Large intestine (tissue), 3 donors: ENCODE data around the gene RBPJ. TPM values are rescaled to one million over a fixed set of nuclear protein-coding genes. Genes with fewer than 3 reads are reported as not detected.
A peak's percentile ranks its signal among the peaks of the same experiment; 100 is the strongest.

Experiments
- DNase-seq, 2 donors: peaks; one replicate each; pipeline versions ENCODE4 v3.0.0 to v3.0.0-alpha.2; 2013
- H3K27ac ChIP-seq: one replicate; pipeline ENCODE4 v1.5.1; 2013; ENCODE audit warnings: low read length
- H3K27me3 ChIP-seq: 2 replicates; pipeline ENCODE4 v1.6.1; 2013; ENCODE audit warnings: low read length; ENCODE audit not compliant: control insufficient read depth, insufficient read depth
- H3K36me3 ChIP-seq: 2 replicates; pipeline ENCODE4 v1.6.1; 2013; ENCODE audit warnings: low read length; ENCODE audit not compliant: control insufficient read depth, insufficient read depth
- H3K4me1 ChIP-seq: one replicate; pipeline ENCODE4 v1.6.1; 2013; ENCODE audit warnings: low read length; ENCODE audit not compliant: control insufficient read depth, insufficient read depth
- H3K4me3 ChIP-seq: one replicate; pipeline ENCODE4 v1.5.1; 2013; ENCODE audit warnings: low read length
- H3K9me3 ChIP-seq: one replicate; pipeline ENCODE4 v1.6.1; 2013; ENCODE audit warnings: mild to moderate bottlenecking, low read depth, low read length, moderate library complexity; ENCODE audit not compliant: control insufficient read depth
- WGBS: methylation state at CpG from one replicate; pipeline ENCODE4 v1.1.5; 2013; ENCODE audit warnings: low lambda C conversion rate; ENCODE audit not compliant: insufficient coverage; 5-methylcytosine and 5-hydroxymethylcytosine counted together
- polyA plus RNA-seq: library from polyadenylated mRNA; unstranded; fragments of 120-200 nt; gene quantifications from one replicate; pipeline ENCODE4 v1.2.1, GENCODE V29; 2013

RBPJ gene
- polyA plus RNA-seq, 1 donor: 64.3 TPM

GRCh38 chr4:26433556-26433955 lies 112.7 kb downstream of the RBPJ start:
- H3K27ac ChIP-seq: no peak overlapping the region

GRCh38 chr4:26434030-26434639 lies 113.3 kb downstream of the RBPJ start:
- H3K9me3 ChIP-seq: no peaks in the 10 kb centered on the region
- no peaks in the 10 kb centered on the region for H3K27me3 ChIP-seq
- H3K36me3 ChIP-seq: peaks cover 29% of the 10 kb centered on the region
- no peak overlapping the region for H3K4me3 ChIP-seq
- no peak for DNase-seq
- H3K27ac ChIP-seq: no peak overlapping the region
- 75% methylated on average over 1 of the region's 2 CpGs for WGBS
- no peaks in the 10 kb centered on the region for H3K4me1 ChIP-seq

More at GRCh38 chr4:26433556-26433955, 112.7 kb downstream of the RBPJ start:
- Histone ChIP-seq H3K4me1 (no peaks in the 10 kb centered on the region), H3K36me3 (peaks cover 29% of the 10 kb centered on the region), H3K9me3 (no peaks in the 10 kb centered on the region), H3K27me3 (no peaks in the 10 kb centered on the region), H3K4me3 (no peak overlapping the region)
- no peak for DNase-seq
- 82% methylated on average over 1 of the region's 1 CpG for WGBS

GRCh38 chr4:26441102-26441501 lies 120.3 kb downstream of the RBPJ start:
- Histone ChIP-seq H3K4me3 (no peak overlapping the region), H3K27me3 (no peaks in the 10 kb centered on the region), H3K36me3 (peaks cover 12% of the 10 kb centered on the region), H3K27ac (no peak overlapping the region), H3K4me1 (no peaks in the 10 kb centered on the region), H3K9me3 (no peaks in the 10 kb centered on the region)
- no peak for DNase-seq
- no CpG with 5 or more reads among the region's 7 CpGs for WGBS

- Histone ChIP-seq H3K4me1 (no peaks in the 10 kb centered on the region), H3K9me3 (no peaks in the 10 kb centered on the region), H3K36me3 (peaks cover 8% of the 10 kb centered on the region), H3K4me3 (no peak overlapping the region), H3K27me3 (no peaks in the 10 kb centered on the region), H3K27ac (no peak overlapping the region)
- WGBS: no CpG with 5 or more reads among the region's 5 CpGs
- DNase-seq: no peak
Measured at GRCh38 chr4:26441771-26442170, 121.0 kb downstream of the RBPJ start.

GRCh38 chr4:26447378-26447777 lies 126.6 kb downstream of the RBPJ start:
- Histone ChIP-seq H3K27me3 (no peaks in the 10 kb centered on the region), H3K36me3 (no peaks in the 10 kb centered on the region), H3K9me3 (peaks cover 4% of the 10 kb centered on the region), H3K4me1 (no peaks in the 10 kb centered on the region), H3K4me3 (no peak overlapping the region), H3K27ac (no peak overlapping the region)
- no peak for DNase-seq
- WGBS: no CpG with 5 or more reads among the region's 8 CpGs

- no peak for DNase-seq
- H3K9me3 ChIP-seq: peaks cover 4% of the 10 kb centered on the region
- no peak overlapping the region for H3K4me3 ChIP-seq
- no peaks in the 10 kb centered on the region for H3K4me1 ChIP-seq
- H3K36me3 ChIP-seq: no peaks in the 10 kb centered on the region
- H3K27ac ChIP-seq: no peak overlapping the region
- no peaks in the 10 kb centered on the region for H3K27me3 ChIP-seq
- whole genome bisulfite sequencing: no CpG with 5 or more reads among the region's 5 CpGs
Measured at GRCh38 chr4:26450418-26450817, 129.6 kb downstream of the RBPJ start.

- Histone ChIP-seq H3K27ac (no peak overlapping the region), H3K36me3 (no peaks in the 10 kb centered on the region), H3K9me3 (peaks cover 4% of the 10 kb centered on the region), H3K27me3 (no peaks in the 10 kb centered on the region), H3K4me1 (no peaks in the 10 kb centered on the region), H3K4me3 (no peak overlapping the region)
- no peak for DNase-seq
- no CpG with 5 or more reads among the region's 3 CpGs for WGBS
Measured at GRCh38 chr4:26451597-26451996, 130.8 kb downstream of the RBPJ start.

- Histone ChIP-seq H3K36me3 (no peaks in the 10 kb centered on the region), H3K27me3 (no peaks in the 10 kb centered on the region), H3K4me1 (no peaks in the 10 kb centered on the region), H3K27ac (no peak overlapping the region), H3K9me3 (no peaks in the 10 kb centered on the region), H3K4me3 (no peak overlapping the region)
- WGBS: no CpG with 5 or more reads among the region's 15 CpGs
- peak in 1 of 2 donors; percentile 21 for DNase-seq
Measured at GRCh38 chr4:26452565-26453531, 132.0 kb downstream of the RBPJ start.

GRCh38 chr4:26454961-26455360 lies 134.1 kb downstream of the RBPJ start:
- Histone ChIP-seq H3K27me3 (no peaks in the 10 kb centered on the region), H3K4me3 (no peak overlapping the region), H3K9me3 (no peaks in the 10 kb centered on the region), H3K4me1 (no peaks in the 10 kb centered on the region), H3K27ac (no peak overlapping the region), H3K36me3 (no peaks in the 10 kb centered on the region)
- WGBS: no CpG with 5 or more reads among the region's 3 CpGs
- no peak for DNase-seq

GRCh38 chr4:26455571-26455970 lies 134.8 kb downstream of the RBPJ start:
- no peaks in the 10 kb centered on the region for H3K27me3 ChIP-seq
- H3K27ac ChIP-seq: no peak overlapping the region
- no peaks in the 10 kb centered on the region for H3K36me3 ChIP-seq
- no peaks in the 10 kb centered on the region for H3K9me3 ChIP-seq
- WGBS: no CpG with 5 or more reads among the region's 2 CpGs
- H3K4me1 ChIP-seq: no peaks in the 10 kb centered on the region
- no peak for DNase-seq
- H3K4me3 ChIP-seq: no peak overlapping the region
